ENCODE measurements around the gene GPATCH4. TPM values are rescaled to one million over a fixed set of nuclear protein-coding genes. Genes with fewer than 3 reads are reported as not detected.

GPATCH4 gene
- total and polyA plus RNA-seq, 12 donors: 9.3 to 34.5 (median 13.5) TPM

DNA sequence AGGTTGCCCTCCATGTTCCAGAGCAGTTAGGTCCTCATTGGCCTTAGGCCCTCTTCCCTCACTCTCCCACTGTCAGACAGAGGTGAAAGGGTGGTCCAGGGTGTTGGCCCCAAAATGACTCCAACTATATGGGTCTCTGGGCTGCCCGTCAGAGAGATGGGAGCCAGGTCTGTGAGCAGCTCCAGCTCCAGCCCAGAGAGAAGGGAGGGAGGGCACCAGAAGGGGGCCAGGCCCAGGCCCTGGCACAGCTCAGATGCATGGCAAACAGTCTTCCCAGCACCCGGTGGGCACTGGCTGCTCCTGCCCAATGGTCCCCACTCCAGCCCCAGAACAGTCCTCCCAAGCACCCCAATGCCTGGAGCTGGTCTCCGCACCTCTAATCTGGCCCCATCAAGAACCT is 42.9 kb upstream of the GPATCH4 start:
- peaks cover 6 to 96% (median 84%) of the 10 kb centered on the region in 7 donors for H3K27me3 ChIP-seq

DNA sequence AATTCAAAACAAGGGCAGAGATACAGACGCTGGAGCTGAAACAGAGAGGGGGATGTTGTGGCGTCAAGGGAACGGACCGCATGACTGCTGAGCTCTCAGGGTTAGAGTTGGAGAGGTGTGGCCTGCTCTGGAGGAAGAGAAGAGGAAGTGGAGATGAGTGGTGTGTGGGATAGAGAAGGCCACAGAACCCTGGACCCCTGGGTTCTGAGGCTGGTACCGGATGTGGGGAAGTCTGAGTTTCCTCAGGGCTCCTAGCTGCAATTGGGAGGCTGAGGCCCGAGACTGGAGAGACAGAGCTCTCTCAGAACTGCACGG is 42.5 kb upstream of the GPATCH4 start:
- H3K4me3 ChIP-seq: no peak overlapping the region
- ATAC-seq: no peak
- no peaks in the 10 kb centered on the region for H3K36me3 ChIP-seq
- TF ChIP-seq, protein P1, sequence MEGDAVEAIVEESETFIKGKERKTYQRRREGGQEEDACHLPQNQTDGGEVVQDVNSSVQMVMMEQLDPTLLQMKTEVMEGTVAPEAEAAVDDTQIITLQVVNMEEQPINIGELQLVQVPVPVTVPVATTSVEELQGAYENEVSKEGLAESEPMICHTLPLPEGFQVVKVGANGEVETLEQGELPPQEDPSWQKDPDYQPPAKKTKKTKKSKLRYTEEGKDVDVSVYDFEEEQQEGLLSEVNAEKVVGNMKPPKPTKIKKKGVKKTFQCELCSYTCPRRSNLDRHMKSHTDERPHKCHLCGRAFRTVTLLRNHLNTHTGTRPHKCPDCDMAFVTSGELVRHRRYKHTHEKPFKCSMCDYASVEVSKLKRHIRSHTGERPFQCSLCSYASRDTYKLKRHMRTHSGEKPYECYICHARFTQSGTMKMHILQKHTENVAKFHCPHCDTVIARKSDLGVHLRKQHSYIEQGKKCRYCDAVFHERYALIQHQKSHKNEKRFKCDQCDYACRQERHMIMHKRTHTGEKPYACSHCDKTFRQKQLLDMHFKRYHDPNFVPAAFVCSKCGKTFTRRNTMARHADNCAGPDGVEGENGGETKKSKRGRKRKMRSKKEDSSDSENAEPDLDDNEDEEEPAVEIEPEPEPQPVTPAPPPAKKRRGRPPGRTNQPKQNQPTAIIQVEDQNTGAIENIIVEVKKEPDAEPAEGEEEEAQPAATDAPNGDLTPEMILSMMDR (IDR thresholded peaks at IDR 0.05): no peak
- H3K27me3 ChIP-seq: peaks cover 6 to 100% (median 88%) of the 10 kb centered on the region in 7 donors
- intact Hi-C loops (cut with DNase I): no loop called here
- peaks cover 6 to 20% (median 15%) of the 10 kb centered on the region in 9 donors for H3K4me1 ChIP-seq
- no peaks in the 10 kb centered on the region for H3K9me3 ChIP-seq
- WGBS, 2 donors: 77 to 78% methylated on average over 7 of the region's 7 CpGs
- no peak for DNase-seq
- H3K27ac ChIP-seq: no peak overlapping the region

More for the DNA sequence above, 42.9 kb upstream of the GPATCH4 start:
- H3K4me3 ChIP-seq: no peak overlapping the region
- TF ChIP-seq, protein P1 (IDR thresholded peaks at IDR 0.05): no peak
- DNase-seq (no peak), ATAC-seq (no peak)
- WGBS, 2 donors: 82 to 91% methylated on average over 3 of the region's 3 CpGs
- H3K27ac ChIP-seq: no peak overlapping the region
- intact Hi-C loops (cut with DNase I): no loop called here
- H3K36me3 ChIP-seq: no peaks in the 10 kb centered on the region
- H3K4me1 ChIP-seq: peaks cover 6 to 20% (median 15%) of the 10 kb centered on the region in 9 donors
- H3K9me3 ChIP-seq: no peaks in the 10 kb centered on the region

DNA sequence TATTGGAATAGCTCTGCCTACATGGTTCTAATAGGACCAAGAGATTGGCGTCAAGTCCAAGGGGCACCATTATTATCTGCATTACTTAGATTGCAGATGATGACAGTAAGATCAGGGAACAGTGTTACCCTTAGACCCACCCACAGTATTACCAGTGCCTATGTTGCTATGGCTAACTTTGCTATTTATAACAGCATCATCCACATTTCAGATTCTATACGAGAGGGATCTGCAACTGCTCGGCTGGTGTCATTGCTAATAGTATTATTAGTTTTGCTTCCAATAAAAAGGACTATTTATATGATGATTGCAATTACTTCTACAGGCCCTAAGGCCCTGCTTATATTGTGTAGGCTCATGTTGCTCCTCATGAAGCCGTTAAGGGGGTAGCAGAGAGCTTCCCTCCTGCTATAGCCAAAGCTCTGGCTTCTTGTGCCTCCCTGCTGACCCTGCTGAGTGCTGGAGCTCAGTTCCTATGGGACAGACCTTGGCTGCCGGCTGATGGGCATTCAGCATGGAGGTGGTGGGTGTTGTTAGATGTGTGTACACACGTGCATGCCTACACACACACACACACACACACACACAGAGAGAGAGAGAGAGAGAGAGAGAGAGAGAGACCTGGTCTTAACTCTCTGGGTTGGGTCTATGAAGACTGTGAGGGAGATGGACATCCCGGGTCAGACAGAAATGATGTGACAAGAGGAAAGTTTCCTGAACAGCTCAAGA is 41.9 kb upstream of the GPATCH4 start:
- Histone ChIP-seq H3K36me3 (no peaks in the 10 kb centered on the region), H3K4me1 (peaks cover 6 to 20% (median 15%) of the 10 kb centered on the region in 9 donors), H3K27me3 (peaks cover 6 to 100% (median 92%) of the 10 kb centered on the region in 7 donors), H3K27ac (no peak overlapping the region), H3K4me3 (no peak overlapping the region), H3K9me3 (no peaks in the 10 kb centered on the region)
- ATAC-seq: no peak
- no peak for DNase-seq
- TF ChIP-seq, protein P1 (IDR thresholded peaks at IDR 0.05): no peak
- WGBS, 2 donors: 59 to 65% methylated on average over 7 of the region's 7 CpGs
- intact Hi-C loops (cut with DNase I): no loop called here

DNA sequence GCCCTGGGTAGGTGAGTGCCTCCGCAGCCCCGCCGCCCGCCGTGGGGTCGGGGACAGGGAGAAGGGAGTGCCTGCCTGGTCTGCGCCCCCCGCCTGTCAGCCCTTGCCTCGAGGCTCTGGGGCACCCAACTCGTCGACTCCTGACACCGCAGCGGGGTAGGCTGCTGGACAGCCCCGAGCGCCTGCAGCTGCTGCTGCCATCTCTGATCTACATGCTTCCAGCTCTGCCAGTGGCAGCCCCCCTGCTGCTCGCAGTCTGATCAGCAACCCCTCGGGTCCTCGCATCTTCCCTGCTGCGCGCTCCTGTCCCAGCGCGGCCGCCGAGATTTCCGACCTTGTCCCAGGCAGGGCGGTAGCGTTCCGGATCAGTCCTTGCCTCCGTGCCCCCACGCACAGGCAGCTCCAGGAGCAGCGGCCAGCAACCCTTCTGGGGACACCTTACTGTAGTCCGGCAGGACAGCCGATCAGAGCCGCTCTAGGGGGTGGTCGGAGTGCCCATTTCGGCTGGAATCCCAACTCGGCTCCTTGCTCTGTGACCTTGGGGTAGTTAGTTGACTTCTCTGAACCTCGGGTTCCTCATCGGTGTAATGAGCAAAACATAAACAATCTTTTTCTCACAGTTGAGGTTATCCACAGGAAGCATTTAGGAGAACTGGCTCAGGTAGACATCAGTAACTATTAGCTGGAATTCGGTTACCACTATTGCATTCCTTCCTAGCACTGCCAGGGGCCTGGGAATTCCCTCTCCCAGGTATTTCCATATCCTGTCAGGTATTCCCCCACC is 41.2 kb upstream of the GPATCH4 start:
- Histone ChIP-seq H3K9me3 (no peaks in the 10 kb centered on the region), H3K4me3 (peak overlapping the region in 9 of 10 donors; percentile 18 to 62 (median 44)), H3K36me3 (no peaks in the 10 kb centered on the region), H3K27ac (no peak overlapping the region), H3K4me1 (peaks cover 6 to 20% (median 15%) of the 10 kb centered on the region in 9 donors), H3K27me3 (peaks cover 6 to 100% (median 90%) of the 10 kb centered on the region in 7 donors)
- intact Hi-C loops (cut with DNase I): no loop called here
- ATAC-seq (peak in 3 of 8 donors; percentile 8 to 42 (median 31)), DNase-seq (no peak)
- TF ChIP-seq, protein P1 (IDR thresholded peaks at IDR 0.05): no peak
- WGBS, 2 donors: 16 to 23% methylated on average over 39 to 40 of the region's 40 CpGs
